KMS-11 (cell line): Measurements from ENCODE around the gene KMT2E.
A peak's percentile ranks its signal among the peaks of the same experiment; 100 is the strongest.

Experiments used
- H2AFZ ChIP-seq: fragments of 200-600 bp; sonication (generic); 2 replicates; pipeline ENCODE4 v1.6.1; 2016; ENCODE audit warnings: antibody characterized with exemption, mixed run types, low read depth
- H3K27ac ChIP-seq: fragments of 200-600 bp; sonication (generic); 2 replicates; pipeline ENCODE4 v1.6.1; 2016; ENCODE audit warnings: mild to moderate bottlenecking, mixed run types
- H3K27me3 ChIP-seq: fragments of 200-600 bp; sonication (generic); 2 replicates; pipeline ENCODE4 v1.6.1; 2017; ENCODE audit warnings: mild to moderate bottlenecking, low read depth, mixed run types, moderate library complexity; ENCODE audit not compliant: insufficient read depth
- H3K36me3 ChIP-seq: fragments of 200-600 bp; sonication (generic); 2 replicates; pipeline ENCODE4 v1.6.1; 2017; ENCODE audit warnings: mild to moderate bottlenecking, mixed run types; ENCODE audit not compliant: insufficient read depth
- H3K4me1 ChIP-seq: fragments of 200-600 bp; sonication (generic); 2 replicates; pipeline ENCODE4 v1.6.1; 2016; ENCODE audit warnings: mild to moderate bottlenecking, low read depth, mixed run types; ENCODE audit not compliant: poor library complexity, severe bottlenecking
- H3K4me2 ChIP-seq: fragments of 200-600 bp; sonication (generic); 2 replicates; pipeline ENCODE4 v1.7.0; 2016; ENCODE audit warnings: mild to moderate bottlenecking, mixed run types
- H3K4me3 ChIP-seq: fragments of 200-600 bp; sonication (generic); IDR thresholded peaks from 2 replicates; pipeline ENCODE4 v1.6.1; 2017; ENCODE audit warnings: low read depth, low read length, mixed read lengths; ENCODE audit not compliant: insufficient read depth
- H3K79me2 ChIP-seq: fragments of 200-600 bp; sonication (generic); 2 replicates; pipeline ENCODE4 v1.6.1; 2016; ENCODE audit warnings: low read depth, mixed run types; ENCODE audit not compliant: insufficient read depth
- H3K9ac ChIP-seq: fragments of 200-600 bp; sonication (generic); 2 replicates; pipeline ENCODE4 v1.6.1; 2016; ENCODE audit warnings: mild to moderate bottlenecking, mixed run types
- H4K20me1 ChIP-seq: fragments of 200-600 bp; sonication (generic); 2 replicates; pipeline ENCODE4 v1.6.1; 2016; ENCODE audit warnings: mild to moderate bottlenecking, mixed run types; ENCODE audit not compliant: insufficient read depth
- CTCF ChIP-seq: fragments of 200-600 bp; sonication (generic); conservative IDR thresholded peaks from 2 replicates; pipeline ENCODE4 v1.6.1; 2017; ENCODE audit warnings: low read depth, mild to moderate bottlenecking, antibody characterized with exemption, low read length, moderate library complexity, mixed read lengths

Gene KMT2E

GRCh38 chr7:105006367-105007136 lies 7.5 kb upstream of the KMT2E start:
- Histone ChIP-seq H3K4me3 (no peak overlapping the region), H3K9ac (no peak overlapping the region), H2AFZ (no peak overlapping the region), H3K79me2 (peaks cover 100% of the 10 kb centered on the region), H3K4me1 (peaks cover 70% of the 10 kb centered on the region), H3K27me3 (no peaks in the 10 kb centered on the region), H3K4me2 (no peak overlapping the region), H3K36me3 (no peaks in the 10 kb centered on the region), H4K20me1 (peaks cover 19% of the 10 kb centered on the region), H3K27ac (no peak overlapping the region; the same call in 1 of the 2 replicates)
- TF ChIP-seq CTCF = no peak

GRCh38 chr7:105007298-105007697 lies 6.7 kb upstream of the KMT2E start:
- H3K27ac ChIP-seq = no peak overlapping the region; the same call in 1 of the 2 replicates
- no peak overlapping the region for H3K4me2 ChIP-seq
- H3K27me3 ChIP-seq = no peaks in the 10 kb centered on the region
- peaks cover 68% of the 10 kb centered on the region for H3K4me1 ChIP-seq
- TF ChIP-seq CTCF = no peak
- no peak overlapping the region for H2AFZ ChIP-seq
- peaks cover 13% of the 10 kb centered on the region for H4K20me1 ChIP-seq
- peaks cover 100% of the 10 kb centered on the region for H3K79me2 ChIP-seq
- H3K9ac ChIP-seq = no peak overlapping the region
- no peaks in the 10 kb centered on the region for H3K36me3 ChIP-seq
- no peak overlapping the region for H3K4me3 ChIP-seq

- H4K20me1 ChIP-seq = 0 out of 2 replicates have a peak, but pooled peaks cover 10% of the 10 kb centered on the region
- no peaks in the 10 kb centered on the region for H3K27me3 ChIP-seq
- H2AFZ ChIP-seq = no peak overlapping the region
- peak overlapping the region; percentile 92 for H3K4me2 ChIP-seq
- peak overlapping the region; percentile 98; the same call in 1 of the 2 replicates for H3K27ac ChIP-seq
- H3K4me3 ChIP-seq = no peak overlapping the region
- H3K36me3 ChIP-seq = no peaks in the 10 kb centered on the region
- TF ChIP-seq CTCF = no peak
- H3K79me2 ChIP-seq = peaks cover 85% of the 10 kb centered on the region
- no peak overlapping the region for H3K9ac ChIP-seq
- H3K4me1 ChIP-seq = peaks cover 51% of the 10 kb centered on the region
Observed at GRCh38 chr7:105009667-105010503, 4.1 kb upstream of the KMT2E start.

- Histone ChIP-seq H3K4me1 (peaks cover 50% of the 10 kb centered on the region), H2AFZ (no peak overlapping the region), H3K27me3 (no peaks in the 10 kb centered on the region), H3K4me2 (peak overlapping the region; percentile 92), H4K20me1 (0 out of 2 replicates have a peak, but pooled peaks cover 10% of the 10 kb centered on the region), H3K9ac (peak overlapping the region; percentile 99; the same call in 1 of the 2 replicates), H3K27ac (peak overlapping the region; percentile 98), H3K36me3 (no peaks in the 10 kb centered on the region), H3K79me2 (peaks cover 85% of the 10 kb centered on the region), H3K4me3 (no peak overlapping the region)
- no peak for TF ChIP-seq CTCF
Observed at GRCh38 chr7:105010504-105011130, 3.4 kb upstream of the KMT2E start.
